Activated B cell treated with CpG ODN at 0.5 μM for 24 hours (primary cell): ENCODE measurements around the gene RIMBP2. TPM values are rescaled to one million over a fixed set of nuclear protein-coding genes. Genes with fewer than 3 reads are reported as not detected.

Source experiments
- ATAC-seq: fragments of 200-7000 bp; cut with Tn5 transposase; one replicate; pipeline ENCODE4 v1.10.0; 2021; ENCODE audit warnings: low read depth, mild to moderate bottlenecking, moderate library complexity
- CTCF ChIA-PET: fragments of 350-600 bp; sonication (Branson Sonifier 250); formaldehyde crosslinking; loops from one replicate; lab custom pipeline; 2021; ENCODE audit warnings: antibody characterized with exemption; lab: Charles Lee
- POLR2A ChIA-PET: fragments of 350-600 bp; sonication (Branson Sonifier 250); formaldehyde crosslinking; loops from one replicate; lab custom pipeline; 2021; ENCODE audit warnings: antibody characterized with exemption; lab: Charles Lee
- DNase-seq: peaks from one replicate; pipeline ENCODE4 v3.0.0; 2022
- H3K27ac Mint-ChIP-seq: one replicate; pipeline ENCODE4 v1.8.0; 2020; ENCODE audit warnings: mixed read lengths
- H3K27me3 Mint-ChIP-seq: one replicate; pipeline ENCODE4 v1.8.0; 2021; ENCODE audit warnings: mixed read lengths
- H3K36me3 Mint-ChIP-seq: one replicate; pipeline ENCODE4 v1.8.0; 2021; ENCODE audit warnings: low read depth, mixed read lengths
- H3K4me1 Mint-ChIP-seq: one replicate; pipeline ENCODE4 v1.8.0; 2021; ENCODE audit warnings: mixed read lengths
- H3K4me3 Mint-ChIP-seq: one replicate; pipeline ENCODE4 v1.8.0; 2020; ENCODE audit warnings: mild to moderate bottlenecking, mixed read lengths
- H3K9me3 Mint-ChIP-seq: one replicate; pipeline ENCODE4 v1.8.0; 2020; ENCODE audit warnings: mixed read lengths
- CTCF ChIP-seq: fragments of 200-600 bp; IDR thresholded peaks from one replicate; pipeline ENCODE4 v1.8.0; 2022; ENCODE audit warnings: antibody characterized with exemption, mild to moderate bottlenecking
- intact Hi-C: fragments of 100-400 bp; cut with micrococcal nuclease; formaldehyde crosslinking; loops from one replicate; pipeline ENCODE4 v1.15.1; 2024
- total RNA-seq: library from RNA; stranded (reverse); gene quantifications from 2 replicates; pipeline ENCODE4 v1.2.3, GENCODE V29; 2022

Gene RIMBP2
- total RNA-seq, 1 donor from 2014 or later = not detected

DNA sequence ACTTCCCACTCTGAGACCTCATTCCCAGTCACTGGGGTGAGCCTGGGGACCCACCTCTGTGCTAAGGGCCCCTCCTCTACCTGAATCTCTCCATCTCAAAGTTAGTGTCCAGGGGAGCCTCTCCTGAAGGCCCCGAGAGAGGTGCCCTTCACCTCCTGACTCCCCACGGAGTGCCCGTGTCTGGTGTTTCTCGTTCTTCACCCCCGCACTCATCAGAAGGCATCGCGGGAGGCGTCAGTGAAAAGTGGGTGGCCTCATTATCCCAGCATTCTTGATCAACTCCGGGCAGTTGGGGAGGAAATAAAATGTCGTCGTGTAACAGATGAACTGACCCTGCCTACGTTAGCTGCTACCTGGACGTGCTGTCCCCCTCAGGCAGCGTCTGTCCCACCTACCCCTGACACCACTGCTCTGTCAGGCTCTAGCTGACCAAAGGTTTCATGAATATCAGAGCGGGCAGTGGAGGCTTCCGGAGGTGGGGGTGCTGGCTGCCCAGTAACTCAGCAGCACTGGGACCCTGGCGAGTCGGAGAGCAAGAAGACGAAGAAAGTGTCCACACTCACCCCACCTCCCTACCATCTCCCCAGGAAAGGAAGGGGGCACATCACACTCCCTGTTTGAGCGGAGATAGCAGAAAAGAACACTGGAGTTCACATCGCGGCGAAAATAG is 275.6 kb downstream of the RIMBP2 start:
- Mint-ChIP-seq H3K27ac (no peak overlapping the region), H3K4me1 (no peaks in the 10 kb centered on the region), H3K27me3 (no peaks in the 10 kb centered on the region), H3K4me3 (no peak overlapping the region), H3K36me3 (no peaks in the 10 kb centered on the region), H3K9me3 (peaks cover 2% of the 10 kb centered on the region)
- intact Hi-C loops = no loop called here
- ATAC-seq (no peak), DNase-seq (no peak)
- TF ChIP-seq CTCF = no peak
- POLR2A ChIA-PET = no interaction called here
- CTCF ChIA-PET = no interaction called here

- no peak for TF ChIP-seq CTCF
- no peak overlapping the region for H3K27ac Mint-ChIP-seq
- peaks cover 2% of the 10 kb centered on the region for H3K9me3 Mint-ChIP-seq
- no peaks in the 10 kb centered on the region for H3K27me3 Mint-ChIP-seq
- POLR2A ChIA-PET = no interaction called here
- no peaks in the 10 kb centered on the region for H3K4me1 Mint-ChIP-seq
- ATAC-seq (no peak), DNase-seq (no peak)
- no peaks in the 10 kb centered on the region for H3K36me3 Mint-ChIP-seq
- intact Hi-C loops = no loop called here
- no peak overlapping the region for H3K4me3 Mint-ChIP-seq
- CTCF ChIA-PET = no interaction called here
These were observed 276.8 kb downstream of the RIMBP2 start for GRCh38 chr12:130439250-130439649.

DNA sequence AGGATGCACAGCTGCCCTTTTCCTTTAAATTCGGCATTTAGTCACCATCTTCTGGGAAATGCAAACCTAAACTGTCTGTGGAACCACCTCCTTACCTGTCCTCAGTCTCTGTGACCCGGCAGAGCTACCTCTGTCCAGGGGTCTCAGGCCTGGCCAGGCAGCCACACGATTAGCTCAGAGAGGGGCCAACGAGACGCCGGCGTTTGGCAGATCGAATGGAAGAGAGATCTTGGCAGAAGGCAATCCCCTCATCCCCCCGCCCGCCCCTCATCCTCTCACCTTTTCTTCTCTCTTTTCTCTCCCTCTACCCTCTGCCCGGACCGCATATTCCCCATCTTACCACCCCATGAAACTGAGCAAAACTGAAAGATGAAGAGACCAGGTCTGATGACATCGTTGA is 277.4 kb downstream of the RIMBP2 start:
- ChIA-PET CTCF (no interaction called here), POLR2A (no interaction called here)
- intact Hi-C loops = no loop called here
- no peak for TF ChIP-seq CTCF
- DNase-seq (no peak), ATAC-seq (no peak)
- Mint-ChIP-seq H3K4me3 (no peak overlapping the region), H3K4me1 (no peaks in the 10 kb centered on the region), H3K9me3 (peaks cover 3% of the 10 kb centered on the region), H3K36me3 (no peaks in the 10 kb centered on the region), H3K27ac (no peak overlapping the region), H3K27me3 (no peaks in the 10 kb centered on the region)

DNA sequence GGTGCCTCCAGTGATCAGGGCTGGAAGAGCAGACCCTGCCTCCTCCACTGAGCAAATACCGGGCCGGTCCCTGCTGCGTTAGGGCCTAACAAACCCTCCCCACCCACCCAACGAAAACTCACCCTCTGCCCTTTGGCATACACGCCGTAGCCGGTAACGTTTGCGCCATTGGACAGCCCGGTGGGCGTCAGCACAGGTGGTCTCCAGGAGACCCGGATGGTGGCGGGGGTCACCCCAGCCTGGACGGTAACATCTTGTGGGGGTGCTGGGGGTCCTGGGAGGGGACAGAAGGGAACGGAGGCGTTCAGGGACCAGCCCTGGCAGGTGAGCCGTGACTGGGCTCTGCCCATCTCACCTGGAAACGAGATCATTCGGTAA is 277.9 kb downstream of the RIMBP2 start:
- DNase-seq = no peak
- no peaks in the 10 kb centered on the region for H3K27me3 Mint-ChIP-seq
- peaks cover 7% of the 10 kb centered on the region for H3K9me3 Mint-ChIP-seq
- ChIA-PET CTCF (no interaction called here), POLR2A (no interaction called here)
- TF ChIP-seq CTCF = no peak
- no peak for ATAC-seq
- intact Hi-C loops = no loop called here
- no peaks in the 10 kb centered on the region for H3K36me3 Mint-ChIP-seq
- no peak overlapping the region for H3K4me3 Mint-ChIP-seq
- no peak overlapping the region for H3K27ac Mint-ChIP-seq
- no peaks in the 10 kb centered on the region for H3K4me1 Mint-ChIP-seq

- no peak for ATAC-seq
- H3K36me3 Mint-ChIP-seq = no peaks in the 10 kb centered on the region
- H3K4me3 Mint-ChIP-seq = no peak overlapping the region
- no peak overlapping the region for H3K27ac Mint-ChIP-seq
- peaks cover 7% of the 10 kb centered on the region for H3K9me3 Mint-ChIP-seq
- CTCF ChIA-PET = no interaction called here
- TF ChIP-seq CTCF = no peak
- POLR2A ChIA-PET = no interaction called here
- intact Hi-C loops = no loop called here
- no peaks in the 10 kb centered on the region for H3K4me1 Mint-ChIP-seq
- DNase-seq = no peak
- H3K27me3 Mint-ChIP-seq = no peaks in the 10 kb centered on the region
These were observed 278.4 kb downstream of the RIMBP2 start for GRCh38 chr12:130437555-130438242.
